Measurements from ENCODE around the gene SAP30BP.

The SAP30BP gene

DNA sequence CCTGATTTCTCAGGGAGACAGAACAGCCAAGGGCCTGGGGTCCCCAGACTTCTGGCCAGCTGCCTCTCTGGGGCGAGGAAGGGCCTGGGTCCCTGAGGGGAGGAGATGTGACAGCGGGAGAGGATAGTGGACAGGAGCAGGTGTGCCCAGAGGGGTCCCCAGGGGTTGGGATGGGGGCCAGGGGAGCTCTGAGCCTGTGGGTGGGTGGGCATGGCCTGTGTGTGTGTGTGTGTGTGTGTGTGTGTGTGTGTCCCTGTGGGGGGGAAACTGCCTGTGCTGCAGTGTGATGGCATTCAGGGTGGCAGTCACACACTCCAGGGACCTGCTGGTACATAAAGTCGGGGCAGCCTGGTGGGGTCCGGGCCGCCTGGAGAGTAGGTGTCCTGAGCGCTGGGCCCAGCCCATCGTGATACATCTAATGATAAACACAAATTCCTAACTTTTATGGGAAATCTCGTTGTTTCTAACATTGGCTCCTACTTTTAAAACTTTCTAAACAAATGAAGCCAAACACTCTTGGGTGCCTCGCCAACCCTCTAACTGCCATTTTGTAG lies 55.5 kb downstream of the SAP30BP start:
- DNase-seq, result no peak

DNA sequence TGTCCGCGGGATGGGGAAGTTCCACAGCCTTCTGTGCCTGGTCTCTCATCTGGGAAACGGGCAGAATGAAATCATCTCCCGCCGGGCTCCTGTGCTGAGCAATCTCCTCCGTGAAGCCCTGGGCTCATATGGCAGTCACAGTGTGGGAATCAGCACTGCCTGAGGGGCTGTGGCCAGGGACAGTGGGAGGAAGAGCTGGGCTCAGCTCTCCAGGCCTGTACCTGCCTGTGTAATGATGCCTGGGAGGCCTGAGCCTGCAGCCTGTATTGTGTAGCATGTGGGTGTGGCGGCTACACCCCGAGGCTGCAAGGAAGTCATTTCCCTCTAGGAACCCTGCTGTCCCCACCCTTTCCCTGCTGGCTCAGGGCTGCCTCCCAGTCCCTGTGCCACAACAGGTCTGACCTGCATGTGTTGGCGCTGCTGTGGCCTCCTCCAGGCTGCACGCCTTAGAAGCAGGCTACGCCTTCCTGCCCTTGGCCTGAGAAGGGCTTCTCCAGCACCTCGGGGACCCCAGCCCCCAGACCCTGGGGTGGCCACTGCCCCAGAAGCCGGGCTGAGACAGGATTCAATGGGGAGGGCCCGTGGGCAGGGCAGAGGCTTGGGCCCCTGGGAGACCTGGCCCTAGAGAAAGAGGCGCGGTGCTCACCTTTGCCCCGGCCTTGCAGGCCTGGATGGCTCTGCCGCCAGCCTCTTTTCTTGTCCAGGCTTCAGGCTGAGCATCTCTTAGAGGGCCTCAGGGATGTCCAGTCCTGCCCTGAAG lies 56.2 kb downstream of the SAP30BP start:
- no peak for DNase-seq

DNA sequence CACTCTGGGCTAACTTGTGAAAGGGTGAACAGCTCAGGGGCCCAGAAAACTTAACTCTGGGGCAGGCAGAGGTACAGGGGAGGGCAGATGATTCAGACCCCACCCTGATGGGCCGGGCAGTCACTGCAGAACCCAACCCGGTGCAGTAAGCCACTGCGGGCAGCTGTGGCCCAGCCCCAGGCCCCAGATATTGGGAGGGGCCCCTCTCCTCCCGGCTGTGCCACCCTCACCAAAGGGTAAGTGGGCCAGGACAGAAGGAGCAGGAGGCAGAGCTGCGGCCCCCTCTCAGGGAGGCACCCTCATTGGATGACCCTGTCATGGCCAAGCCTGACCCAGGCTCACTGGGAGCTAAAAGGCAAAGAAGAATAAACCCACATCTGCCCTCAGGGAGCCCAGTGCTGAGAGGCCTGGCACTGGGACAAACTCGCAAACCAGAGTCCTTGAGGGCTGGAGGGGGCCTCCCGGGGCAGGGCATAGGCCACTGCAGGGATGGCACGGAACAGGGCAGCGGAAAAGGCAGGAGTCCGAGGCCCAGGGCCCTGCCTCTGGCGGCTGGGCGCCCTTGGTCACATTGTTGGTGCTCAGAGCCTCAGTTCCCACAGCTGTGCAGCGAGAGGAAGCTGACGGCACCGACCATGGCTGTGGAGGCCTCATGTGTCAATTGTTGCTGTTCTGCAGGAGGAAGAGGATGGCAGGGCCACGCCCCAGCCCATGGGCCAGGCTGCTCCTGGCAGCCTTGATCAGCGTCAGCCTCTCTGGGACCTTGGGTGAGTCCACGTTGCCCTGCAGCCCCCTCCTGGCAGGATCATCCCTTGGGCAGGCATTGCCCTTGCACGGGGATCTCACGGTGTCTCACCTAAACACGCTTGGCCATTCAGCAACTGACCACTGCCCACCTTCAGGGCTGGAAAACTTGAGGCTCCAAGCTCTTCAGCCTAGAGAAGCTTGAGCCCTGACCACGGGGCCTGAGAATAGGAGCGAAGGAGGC lies 57.2 kb downstream of the SAP30BP start:
- no peak for DNase-seq

DNA sequence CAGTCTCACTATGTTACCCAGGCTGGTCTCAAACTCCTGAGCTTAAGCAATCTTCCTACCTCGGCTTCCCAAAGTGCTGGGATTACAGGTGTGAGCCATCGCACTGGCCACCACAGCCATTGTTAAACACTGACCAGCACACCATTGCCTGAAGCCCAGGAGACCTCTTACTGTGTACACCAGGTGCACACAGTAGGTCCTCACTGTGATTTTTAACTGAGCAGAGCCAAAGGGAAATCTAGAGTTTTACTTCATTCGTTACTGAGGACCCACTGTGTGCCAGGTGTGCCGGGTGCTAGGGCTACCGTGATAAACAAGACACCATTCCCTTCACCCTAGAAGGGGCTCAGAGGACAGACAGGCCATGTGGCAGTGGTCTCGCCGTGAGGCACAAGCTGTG lies 58.4 kb downstream of the SAP30BP start:
- no peak for DNase-seq

DNA sequence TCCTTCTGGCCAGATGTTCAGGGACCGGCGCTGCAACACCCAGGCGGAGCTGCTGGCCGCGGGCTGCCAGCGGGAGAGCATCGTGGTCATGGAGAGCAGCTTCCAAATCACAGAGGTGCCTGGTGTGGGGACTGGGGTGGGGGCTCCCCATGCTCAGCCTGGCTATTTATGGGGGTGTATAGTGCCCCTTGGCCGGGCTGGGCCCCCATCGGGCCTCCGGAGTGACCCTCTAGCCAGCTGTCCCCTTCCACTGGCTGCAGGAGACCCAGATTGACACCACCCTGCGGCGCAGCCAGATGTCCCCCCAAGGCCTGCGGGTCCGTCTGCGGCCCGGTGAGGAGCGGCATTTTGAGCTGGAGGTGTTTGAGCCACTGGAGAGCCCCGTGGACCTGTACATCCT lies 60.3 kb downstream of the SAP30BP start:
- no peak for DNase-seq

DNA sequence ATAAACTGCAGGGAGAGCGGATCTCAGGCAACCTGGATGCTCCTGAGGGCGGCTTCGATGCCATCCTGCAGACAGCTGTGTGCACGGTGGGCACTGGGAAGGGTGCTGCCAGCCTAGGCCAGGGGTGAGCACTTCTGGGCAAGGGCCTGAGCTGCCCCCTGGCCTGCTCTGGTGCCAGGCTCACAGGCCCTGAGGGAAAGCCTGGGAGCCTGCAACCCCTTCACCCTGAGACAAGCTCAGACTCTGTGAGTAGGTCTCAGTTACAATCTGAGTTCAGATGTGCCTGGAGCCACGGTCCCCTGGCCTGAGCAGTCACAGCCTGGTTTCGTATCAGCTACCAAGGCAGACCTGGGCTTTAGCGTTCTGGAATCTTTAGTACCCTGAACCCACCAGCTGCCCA lies 62.2 kb downstream of the SAP30BP start:
- DNase-seq, result no peak

DNA sequence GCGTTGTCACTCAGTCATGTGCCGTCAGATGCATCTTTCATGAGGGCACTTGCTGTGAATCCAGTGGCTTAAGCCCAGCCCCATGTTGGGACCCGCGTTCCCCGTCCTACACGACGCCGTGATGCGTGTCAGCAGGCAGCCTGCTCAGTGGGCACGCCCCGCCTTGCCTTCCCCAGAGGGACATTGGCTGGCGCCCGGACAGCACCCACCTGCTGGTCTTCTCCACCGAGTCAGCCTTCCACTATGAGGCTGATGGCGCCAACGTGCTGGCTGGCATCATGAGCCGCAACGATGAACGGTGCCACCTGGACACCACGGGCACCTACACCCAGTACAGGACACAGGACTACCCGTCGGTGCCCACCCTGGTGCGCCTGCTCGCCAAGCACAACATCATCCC lies 62.9 kb downstream of the SAP30BP start:
- no peak for DNase-seq

DNA sequence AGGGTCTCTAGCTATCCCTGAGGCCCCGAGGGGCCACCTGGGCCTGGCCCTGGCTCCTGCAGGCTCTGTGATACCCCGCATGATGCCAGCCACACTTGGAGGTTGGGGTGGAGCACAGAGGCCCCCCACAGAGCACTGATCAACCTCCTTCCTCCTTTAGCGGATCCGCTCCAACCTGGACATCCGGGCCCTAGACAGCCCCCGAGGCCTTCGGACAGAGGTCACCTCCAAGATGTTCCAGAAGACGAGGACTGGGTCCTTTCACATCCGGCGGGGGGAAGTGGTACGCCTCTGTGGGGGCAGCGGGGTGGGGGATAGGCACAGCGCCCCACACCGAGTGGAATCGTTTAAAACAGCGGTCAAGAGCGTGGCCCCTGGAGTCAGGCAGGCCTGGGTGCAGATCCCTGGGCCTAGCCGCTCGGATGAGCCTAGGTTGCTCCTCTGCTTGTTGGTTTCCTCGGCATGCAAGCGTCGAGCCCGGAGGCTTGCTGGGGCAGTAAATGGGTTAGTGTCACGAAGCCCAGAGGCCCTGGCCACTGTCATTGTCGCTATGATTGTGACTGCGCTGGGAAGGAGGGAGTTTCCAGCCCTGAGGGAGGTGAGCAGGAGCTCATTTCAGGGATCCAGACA lies 64.1 kb downstream of the SAP30BP start:
- no peak for DNase-seq

DNA sequence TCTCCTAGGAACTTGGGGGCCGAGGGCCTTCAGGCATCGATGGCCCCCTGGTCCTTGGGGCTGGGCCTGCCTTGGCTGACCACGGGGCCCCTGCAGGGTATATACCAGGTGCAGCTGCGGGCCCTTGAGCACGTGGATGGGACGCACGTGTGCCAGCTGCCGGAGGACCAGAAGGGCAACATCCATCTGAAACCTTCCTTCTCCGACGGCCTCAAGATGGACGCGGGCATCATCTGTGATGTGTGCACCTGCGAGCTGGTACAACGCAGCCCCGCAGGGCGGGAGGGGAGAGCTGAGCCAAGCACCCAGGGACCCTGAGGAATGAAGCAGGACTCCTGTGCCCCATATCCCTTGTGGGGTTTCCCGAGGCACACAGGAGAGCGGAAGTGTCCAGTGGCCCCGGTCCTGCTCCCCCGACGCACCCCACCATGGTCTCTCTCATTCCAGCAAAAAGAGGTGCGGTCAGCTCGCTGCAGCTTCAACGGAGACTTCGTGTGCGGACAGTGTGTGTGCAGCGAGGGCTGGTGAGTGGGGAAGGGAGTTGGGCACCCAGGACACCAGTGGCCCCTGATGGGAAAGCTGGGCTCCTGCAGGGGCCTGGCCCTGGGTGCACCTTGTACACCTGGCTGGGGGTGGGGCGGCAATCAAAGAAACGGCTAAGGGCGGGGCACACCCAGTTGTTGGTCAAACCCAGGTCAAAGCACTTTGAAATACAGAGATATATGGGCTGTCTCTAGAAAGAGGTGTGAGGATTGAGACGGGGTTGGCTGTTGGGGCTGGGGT lies 64.8 kb downstream of the SAP30BP start:
- DNase-seq, result no peak

DNA sequence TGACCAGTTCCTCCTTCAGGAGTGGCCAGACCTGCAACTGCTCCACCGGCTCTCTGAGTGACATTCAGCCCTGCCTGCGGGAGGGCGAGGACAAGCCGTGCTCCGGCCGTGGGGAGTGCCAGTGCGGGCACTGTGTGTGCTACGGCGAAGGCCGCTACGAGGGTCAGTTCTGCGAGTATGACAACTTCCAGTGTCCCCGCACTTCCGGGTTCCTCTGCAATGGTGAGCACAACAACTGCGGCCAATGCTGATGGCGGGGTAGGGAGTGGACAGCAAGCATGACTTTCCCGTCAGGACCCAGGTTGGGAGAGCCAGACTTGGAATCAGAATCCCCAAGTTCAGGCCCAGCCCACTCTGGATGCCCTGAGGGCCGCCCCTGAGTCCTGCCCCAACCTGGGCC lies 66.3 kb downstream of the SAP30BP start:
- DNase-seq, result no peak

DNA sequence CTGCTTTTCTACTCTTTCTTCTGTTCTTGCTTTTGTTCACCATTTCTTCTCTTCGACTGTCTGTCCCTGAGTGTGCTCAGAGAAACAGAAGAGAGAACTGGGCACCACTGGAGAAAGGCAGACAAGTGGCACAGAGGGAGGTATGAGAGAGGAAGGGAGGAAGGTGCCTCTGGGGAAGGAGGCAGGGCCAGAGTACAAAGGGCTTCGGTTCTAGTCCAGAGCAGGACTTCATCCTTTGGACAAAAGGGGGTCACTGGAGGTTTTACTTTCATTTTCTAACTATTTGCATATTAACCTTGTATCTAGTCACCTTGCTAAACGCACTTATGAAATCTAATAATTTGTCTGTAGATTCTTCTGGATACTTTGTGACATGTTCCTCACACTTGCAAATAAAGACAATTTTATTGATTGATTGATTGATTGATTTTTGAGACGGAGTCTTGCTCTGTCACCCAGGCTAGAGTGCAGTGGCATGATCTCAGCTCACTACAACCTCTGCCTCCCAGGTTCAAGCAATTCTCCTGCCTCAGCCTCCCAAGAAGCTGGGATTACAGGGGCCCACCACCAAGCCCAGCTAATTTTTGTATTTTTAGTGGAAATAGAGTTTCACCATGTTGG lies 67.6 kb downstream of the SAP30BP start:
- no peak for DNase-seq

DNA sequence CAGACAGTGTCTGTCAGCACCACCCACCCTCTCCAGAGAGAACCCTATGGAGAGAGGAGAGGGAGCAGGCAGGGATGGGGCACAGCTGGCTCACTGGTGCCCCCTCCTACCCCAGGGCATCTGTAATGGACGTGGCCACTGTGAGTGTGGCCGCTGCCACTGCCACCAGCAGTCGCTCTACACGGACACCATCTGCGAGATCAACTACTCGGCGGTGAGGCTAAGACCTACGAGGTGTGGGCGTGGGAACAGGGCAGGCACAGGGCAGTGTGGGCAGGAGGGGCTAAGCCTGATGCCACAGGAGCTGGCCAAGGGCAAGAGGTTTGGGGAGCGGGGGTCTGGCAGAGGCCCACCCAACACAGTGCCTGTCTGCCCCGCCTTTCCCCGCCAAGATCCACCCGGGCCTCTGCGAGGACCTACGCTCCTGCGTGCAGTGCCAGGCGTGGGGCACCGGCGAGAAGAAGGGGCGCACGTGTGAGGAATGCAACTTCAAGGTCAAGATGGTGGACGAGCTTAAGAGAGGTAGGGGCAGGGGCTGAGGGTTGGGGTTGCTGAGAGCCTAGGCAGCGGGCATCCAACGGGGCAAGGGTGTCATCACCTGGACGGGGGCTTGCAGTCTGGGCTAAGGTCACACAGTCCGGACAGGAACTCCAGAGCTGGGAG lies 69.2 kb downstream of the SAP30BP start:
- no peak for DNase-seq

DNA sequence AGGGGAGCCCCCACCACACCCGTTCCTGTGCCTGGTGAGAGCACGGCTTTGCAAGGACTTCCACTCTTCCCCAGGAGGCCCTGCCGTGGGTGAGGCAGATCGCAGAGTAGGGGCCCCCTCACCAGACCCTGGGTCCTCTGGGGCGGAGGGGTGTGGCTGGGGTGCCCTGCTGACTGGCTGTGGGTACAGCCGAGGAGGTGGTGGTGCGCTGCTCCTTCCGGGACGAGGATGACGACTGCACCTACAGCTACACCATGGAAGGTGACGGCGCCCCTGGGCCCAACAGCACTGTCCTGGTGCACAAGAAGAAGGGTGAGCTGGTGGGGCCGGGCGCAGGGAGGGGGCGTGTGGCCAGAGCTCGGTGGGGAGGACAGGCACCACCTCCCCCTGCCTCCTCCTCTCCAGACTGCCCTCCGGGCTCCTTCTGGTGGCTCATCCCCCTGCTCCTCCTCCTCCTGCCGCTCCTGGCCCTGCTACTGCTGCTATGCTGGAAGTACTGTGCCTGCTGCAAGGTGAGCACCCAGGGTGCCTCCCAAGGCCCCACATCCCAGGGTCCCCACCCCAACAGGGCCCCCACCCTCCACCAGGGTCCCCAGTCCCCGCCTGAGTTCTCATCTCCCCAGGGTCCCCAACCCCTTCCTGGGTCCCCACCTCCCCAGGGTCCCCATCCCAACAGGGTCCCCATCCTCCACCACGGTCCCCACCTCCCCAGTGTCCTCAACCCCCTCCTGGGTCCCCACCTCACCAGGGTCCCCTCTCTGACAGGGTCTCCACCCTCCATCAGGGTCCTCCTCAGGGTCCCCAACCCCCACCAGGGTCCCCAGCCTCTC lies 70.2 kb downstream of the SAP30BP start:
- no peak for DNase-seq

DNA sequence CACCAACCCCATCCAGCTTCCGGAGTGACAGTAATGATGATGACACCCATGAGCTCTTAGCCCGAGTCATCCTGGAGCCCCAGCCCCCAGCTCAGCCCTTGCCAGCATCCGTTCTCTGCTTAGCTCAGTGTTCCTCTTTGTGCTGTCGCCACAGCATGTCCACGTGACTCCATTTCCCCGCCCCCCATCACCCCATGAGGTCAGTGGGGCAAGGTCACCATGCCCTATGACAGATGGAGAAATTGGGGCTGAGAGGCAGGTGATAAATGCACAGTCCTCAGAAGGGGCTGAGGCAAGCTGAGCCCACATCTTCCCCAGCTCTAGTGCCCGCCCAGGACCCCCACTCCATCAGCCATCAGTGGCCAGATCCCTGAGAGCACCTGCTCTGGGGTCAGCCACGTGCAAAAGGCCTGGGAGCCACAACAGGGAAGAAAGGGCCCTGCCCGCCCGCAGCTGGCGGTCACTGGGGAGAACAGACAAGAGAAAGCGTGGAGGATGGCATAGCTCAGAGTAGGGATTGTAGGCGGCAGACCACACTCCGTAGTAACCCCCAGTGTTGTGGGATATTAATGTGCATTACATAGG lies 71.2 kb downstream of the SAP30BP start:
- DNase-seq, result no peak

DNA sequence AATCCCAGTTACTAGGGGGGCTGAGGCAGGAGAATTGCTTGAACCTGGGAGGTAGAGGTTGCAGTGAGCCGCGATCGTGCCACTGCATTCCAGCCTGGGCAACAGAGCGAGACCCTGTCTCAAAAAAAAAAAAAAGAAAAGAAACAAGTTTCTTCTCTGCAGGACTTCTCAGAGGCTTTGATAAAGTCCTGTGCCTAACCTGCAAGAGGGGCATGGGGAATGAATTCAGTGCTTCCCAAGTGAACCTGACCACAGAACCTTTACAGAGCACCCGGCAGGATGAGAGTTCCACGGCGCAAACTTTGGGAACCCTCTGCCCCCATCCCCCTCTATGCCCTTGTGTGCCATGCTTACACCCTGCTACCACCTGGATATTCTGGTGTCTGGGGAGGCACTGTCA lies 72.0 kb downstream of the SAP30BP start:
- DNase-seq, result no peak

DNA sequence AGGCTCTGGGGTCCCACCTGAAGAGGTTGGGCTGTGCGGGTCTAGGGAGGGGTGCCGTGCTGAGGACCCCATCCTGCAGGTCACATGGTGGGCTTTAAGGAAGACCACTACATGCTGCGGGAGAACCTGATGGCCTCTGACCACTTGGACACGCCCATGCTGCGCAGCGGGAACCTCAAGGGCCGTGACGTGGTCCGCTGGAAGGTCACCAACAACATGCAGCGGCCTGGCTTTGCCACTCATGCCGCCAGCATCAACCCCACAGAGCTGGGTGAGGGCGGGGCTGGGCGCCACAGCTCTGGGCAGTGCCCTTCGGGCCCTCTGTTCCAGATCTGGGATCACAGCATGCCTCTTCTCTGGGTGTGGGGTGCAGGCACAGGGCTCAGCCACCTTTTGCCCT lies 72.7 kb downstream of the SAP30BP start:
- no peak for DNase-seq

DNA sequence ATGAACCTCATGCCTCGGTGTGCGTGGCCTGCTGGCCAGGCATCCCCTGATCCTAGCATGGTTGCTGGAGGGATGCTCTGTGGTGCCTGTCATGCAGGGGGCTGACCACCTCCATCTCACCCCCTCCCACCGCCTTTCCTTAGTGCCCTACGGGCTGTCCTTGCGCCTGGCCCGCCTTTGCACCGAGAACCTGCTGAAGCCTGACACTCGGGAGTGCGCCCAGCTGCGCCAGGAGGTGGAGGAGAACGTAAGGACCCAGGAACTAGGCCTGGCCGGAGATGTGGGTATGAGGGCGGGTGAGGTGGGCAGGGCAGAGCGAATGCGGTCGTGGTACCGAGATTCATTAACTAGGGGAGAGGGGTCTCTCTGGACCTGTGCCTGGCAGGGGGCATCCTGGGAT lies 73.1 kb downstream of the SAP30BP start:
- DNase-seq, result no peak

DNA sequence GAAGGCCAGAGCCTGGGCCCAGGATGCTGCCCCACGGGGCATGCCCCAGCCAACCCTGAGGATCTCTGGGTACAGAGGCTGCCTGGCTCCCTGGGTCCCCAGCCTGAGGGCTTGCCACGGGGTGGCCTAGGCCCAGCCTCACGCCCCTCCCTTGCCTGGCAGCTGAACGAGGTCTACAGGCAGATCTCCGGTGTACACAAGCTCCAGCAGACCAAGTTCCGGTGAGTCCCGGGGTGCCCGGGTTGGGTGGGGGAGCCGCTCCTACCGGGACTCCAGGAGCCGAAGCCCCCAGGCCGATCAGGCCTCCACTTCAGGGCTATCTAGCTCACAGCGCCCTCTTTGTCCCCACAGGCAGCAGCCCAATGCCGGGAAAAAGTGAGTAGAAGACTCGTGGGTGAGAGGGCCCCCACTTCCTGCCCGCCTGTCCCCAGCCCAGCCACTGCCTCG lies 73.5 kb downstream of the SAP30BP start:
- DNase-seq, result no peak

DNA sequence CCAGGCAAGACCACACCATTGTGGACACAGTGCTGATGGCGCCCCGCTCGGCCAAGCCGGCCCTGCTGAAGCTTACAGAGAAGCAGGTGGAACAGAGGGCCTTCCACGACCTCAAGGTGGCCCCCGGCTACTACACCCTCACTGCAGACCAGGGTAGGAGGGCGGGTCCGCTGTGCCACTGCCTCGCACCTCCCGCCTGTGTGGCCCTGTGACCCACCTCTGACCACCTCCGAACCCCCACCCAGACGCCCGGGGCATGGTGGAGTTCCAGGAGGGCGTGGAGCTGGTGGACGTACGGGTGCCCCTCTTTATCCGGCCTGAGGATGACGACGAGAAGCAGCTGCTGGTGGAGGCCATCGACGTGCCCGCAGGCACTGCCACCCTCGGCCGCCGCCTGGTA lies 75.2 kb downstream of the SAP30BP start:
- DNase-seq, result no peak

DNA sequence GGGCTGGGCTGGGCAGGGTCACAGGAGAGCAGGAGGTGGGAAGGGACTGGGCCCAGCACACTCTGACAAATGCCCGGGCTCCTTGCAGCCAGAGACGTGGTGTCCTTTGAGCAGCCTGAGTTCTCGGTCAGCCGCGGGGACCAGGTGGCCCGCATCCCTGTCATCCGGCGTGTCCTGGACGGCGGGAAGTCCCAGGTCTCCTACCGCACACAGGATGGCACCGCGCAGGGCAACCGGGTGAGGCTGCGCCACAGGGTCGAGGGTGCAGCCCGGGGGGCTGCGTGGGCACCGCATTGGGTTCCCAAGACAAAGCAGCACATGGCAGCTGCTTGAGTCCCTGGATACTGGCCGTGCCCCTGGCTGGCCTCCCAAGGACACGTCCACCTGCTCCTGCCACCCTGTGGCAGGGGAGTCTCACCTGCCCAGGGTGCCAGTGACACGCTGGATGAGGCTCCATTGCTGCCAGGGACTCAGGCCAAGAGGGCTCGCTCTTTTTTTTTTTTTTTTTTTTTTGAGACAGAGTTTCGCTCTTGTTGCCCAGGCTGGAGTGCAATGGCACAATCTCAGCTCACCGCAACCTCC lies 76.6 kb downstream of the SAP30BP start:
- no peak for DNase-seq
